ENCODE results near the gene SYT1.

Gene SYT1

GRCh38 chr12:78898416-78898815 is 33.8 kb downstream of the SYT1 start:
- no peak for FAIRE-seq

GRCh38 chr12:78914859-78915331 is 50.3 kb downstream of the SYT1 start:
- no peak for FAIRE-seq

GRCh38 chr12:78916845-78917480 is 52.4 kb downstream of the SYT1 start:
- no peak for FAIRE-seq

- FAIRE-seq, result no peak
Measured at GRCh38 chr12:78917513-78917912, 52.9 kb downstream of the SYT1 start.

GRCh38 chr12:78918268-78918667 is 53.7 kb downstream of the SYT1 start:
- no peak for FAIRE-seq

- no peak for FAIRE-seq
Measured at GRCh38 chr12:78928200-78929074, 63.9 kb downstream of the SYT1 start.

GRCh38 chr12:78929075-78929418 is 64.5 kb downstream of the SYT1 start:
- no peak for FAIRE-seq

- no peak for FAIRE-seq
Measured at GRCh38 chr12:78931466-78931990, 67.0 kb downstream of the SYT1 start.

- FAIRE-seq, result no peak
Measured at GRCh38 chr12:78933014-78933413, 68.4 kb downstream of the SYT1 start.

GRCh38 chr12:78938341-78939084 is 73.9 kb downstream of the SYT1 start:
- no peak for FAIRE-seq

- no peak for FAIRE-seq
Measured at GRCh38 chr12:78949532-78949931, 85.0 kb downstream of the SYT1 start.

GRCh38 chr12:78951803-78952551 is 87.4 kb downstream of the SYT1 start:
- no peak for FAIRE-seq

- FAIRE-seq, result no peak
Measured at GRCh38 chr12:78952552-78952929, 88.0 kb downstream of the SYT1 start.

- FAIRE-seq, result no peak
Measured at GRCh38 chr12:78958941-78959340, 94.4 kb downstream of the SYT1 start.

- FAIRE-seq, result no peak
Measured at GRCh38 chr12:78959556-78959955, 95.0 kb downstream of the SYT1 start.

- FAIRE-seq, result no peak
Measured at GRCh38 chr12:78961171-78961570, 96.6 kb downstream of the SYT1 start.

GRCh38 chr12:78963439-78964227 is 99.1 kb downstream of the SYT1 start:
- FAIRE-seq, result no peak

- FAIRE-seq, result no peak
Measured at GRCh38 chr12:78964521-78964920, 99.9 kb downstream of the SYT1 start.

GRCh38 chr12:78966062-78966461 is 101.5 kb downstream of the SYT1 start:
- no peak for FAIRE-seq

GRCh38 chr12:78966926-78967325 is 102.4 kb downstream of the SYT1 start:
- no peak for FAIRE-seq

- no peak for FAIRE-seq
Measured at GRCh38 chr12:78968226-78968625, 103.7 kb downstream of the SYT1 start.

GRCh38 chr12:78970041-78970440 is 105.5 kb downstream of the SYT1 start:
- FAIRE-seq, result no peak

Data from colon (tissue), 2 donors.